HG03175 (cell line): Measurements from ENCODE around the gene ARSH.
"Not testable (repeated sequence)": the region's sequence is repeated elsewhere in the genome, so short reads cannot be mapped to it uniquely, and the experiment has no call there.

Source experiments
- ATAC-seq: cut with Tn5 transposase; IDR thresholded peaks from one replicate; pipeline ENCODE4 v1.9.1; 2021; ENCODE audit warnings: mild to moderate bottlenecking, moderate library complexity; ENCODE audit not compliant: unreplicated experiment

The ARSH gene

GRCh38 chrX:3006495-3006894 is at the start of gene ARSH:
TSS of gene ARSH (plus strand) at chrX:3006546. CDS start at chrX:3006613, 67 bp downstream.
- no peak for ATAC-seq

GRCh38 chrX:2958199-2958598 is 48.1 kb upstream of the ARSH start:
- ATAC-seq, result no peak

- ATAC-seq, result no peak
These were observed 45.4 kb upstream of the ARSH start for GRCh38 chrX:2960861-2961515.

GRCh38 chrX:2962381-2962780 is 44.0 kb upstream of the ARSH start:
- ATAC-seq, result no peak

DNA sequence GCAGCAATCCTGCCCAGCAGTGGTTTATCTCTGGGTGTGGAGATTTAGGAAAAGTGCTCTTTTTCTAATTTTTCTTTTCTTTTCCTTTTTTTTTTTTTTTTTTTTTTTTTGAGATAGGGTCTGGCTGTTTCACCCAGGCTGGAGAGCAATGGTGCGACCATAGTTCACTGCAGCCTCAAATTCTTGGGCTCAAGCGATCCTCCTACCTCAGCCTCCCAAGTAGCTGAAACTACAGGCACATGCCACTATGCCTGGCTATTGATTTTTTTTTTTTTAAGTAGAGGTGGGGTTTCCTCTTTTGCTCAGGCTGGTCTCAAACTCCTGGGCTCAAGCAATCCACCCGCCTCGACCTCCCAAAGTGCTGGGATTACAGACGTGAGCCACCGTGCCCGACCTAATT is 42.9 kb upstream of the ARSH start:
- ATAC-seq, result not testable (repeated sequence)

DNA sequence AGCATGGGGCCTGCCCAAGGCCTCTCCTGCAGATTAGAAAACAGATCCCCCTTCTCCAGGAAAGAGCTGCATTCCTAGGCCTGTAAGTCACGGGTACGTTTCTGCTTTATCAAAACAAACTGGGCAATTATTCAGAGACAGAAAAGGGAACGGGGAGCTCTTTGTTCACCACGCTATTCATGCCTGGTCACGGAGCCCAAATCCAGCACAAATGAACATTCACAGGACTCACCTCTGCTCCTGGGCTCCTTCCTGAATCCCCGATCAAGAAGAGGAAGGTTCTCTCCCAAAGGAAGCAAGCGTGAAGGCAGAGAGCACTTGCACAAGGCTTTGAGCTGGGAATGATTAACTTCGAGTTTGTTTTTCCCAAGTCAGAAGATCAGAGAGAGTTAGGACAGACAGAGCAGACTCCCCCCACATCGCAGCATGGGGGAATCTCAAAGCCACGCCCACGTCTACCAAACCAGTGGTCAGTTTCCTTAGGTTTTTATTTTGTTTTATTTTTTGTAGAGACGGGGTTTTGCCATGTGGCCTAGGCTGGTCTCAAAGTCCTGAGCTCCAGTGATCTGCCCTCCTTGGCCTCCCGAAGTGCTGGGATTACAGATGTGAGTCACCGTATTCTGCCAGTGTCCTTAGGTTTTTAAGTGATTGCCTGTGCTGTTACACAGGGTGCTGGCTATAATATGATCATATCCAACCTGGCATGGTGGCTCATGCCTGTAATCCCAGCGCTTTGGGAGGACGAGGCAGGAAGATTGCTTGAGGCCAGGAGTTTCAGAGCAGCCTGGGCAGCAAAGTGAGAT is 42.2 kb upstream of the ARSH start:
- ATAC-seq, result not testable (repeated sequence)

DNA sequence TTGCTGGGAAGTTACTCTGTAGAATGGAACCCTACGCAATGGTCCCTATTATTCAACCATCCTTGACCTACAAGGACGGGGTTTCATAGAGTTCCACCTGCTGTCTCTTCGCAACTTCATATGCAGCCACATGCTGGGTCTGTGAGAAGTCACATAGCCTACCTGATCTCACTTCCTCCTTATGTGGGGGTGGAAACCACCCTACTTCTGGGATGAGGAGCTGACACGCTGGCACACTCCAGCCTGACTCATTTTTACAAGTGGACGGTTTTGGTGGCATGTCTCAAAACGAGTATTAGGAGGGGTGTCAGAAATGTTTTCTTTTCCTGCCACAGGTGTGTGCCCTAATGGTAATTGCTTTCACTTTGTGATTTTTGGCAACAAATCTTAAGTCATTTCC is 40.4 kb upstream of the ARSH start:
- peak; percentile 60 for ATAC-seq

DNA sequence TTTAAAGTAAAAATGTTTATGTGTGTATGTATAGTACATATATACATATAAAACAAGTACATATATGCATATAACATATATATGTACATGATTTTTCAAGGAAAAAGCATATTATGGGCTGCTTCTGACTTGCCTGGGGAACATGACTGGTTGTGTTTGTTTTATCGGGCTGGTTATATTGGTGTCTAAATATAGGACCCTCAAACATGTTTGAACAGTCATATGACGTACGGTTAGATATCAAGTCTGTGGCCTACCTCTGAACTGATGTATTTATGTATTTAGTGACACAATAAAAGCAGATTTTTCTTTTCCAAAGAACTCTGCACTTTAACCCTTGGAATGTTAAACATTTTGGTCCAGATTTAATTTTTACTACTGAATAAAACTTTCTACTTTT is 39.3 kb upstream of the ARSH start:
- no peak for ATAC-seq

GRCh38 chrX:2967584-2967983 is 38.8 kb upstream of the ARSH start:
- no peak for ATAC-seq

GRCh38 chrX:2967998-2968909 is 38.1 kb upstream of the ARSH start:
- peak; percentile 78 for ATAC-seq

GRCh38 chrX:2969021-2969420 is 37.3 kb upstream of the ARSH start:
- no peak for ATAC-seq

DNA sequence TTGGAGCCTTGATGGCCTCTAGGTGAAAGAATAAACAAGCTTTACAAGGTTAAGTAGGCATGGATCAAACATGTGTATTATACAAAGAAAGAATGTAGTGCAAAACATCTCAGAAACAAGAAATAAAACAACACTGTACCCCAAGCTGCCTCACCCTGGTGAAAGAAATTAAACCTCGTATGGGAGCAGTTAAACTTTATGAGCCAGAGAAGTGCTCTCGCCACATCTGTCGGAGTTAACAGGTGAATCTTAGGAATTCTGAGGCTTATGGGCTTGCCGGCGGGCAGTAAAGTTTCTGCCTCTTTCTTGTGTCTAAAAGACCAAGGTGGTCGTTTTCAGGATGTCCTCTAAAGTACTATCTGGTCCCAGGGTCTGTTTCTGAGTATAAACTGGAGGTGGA is 34.0 kb upstream of the ARSH start:
- ATAC-seq, result no peak

DNA sequence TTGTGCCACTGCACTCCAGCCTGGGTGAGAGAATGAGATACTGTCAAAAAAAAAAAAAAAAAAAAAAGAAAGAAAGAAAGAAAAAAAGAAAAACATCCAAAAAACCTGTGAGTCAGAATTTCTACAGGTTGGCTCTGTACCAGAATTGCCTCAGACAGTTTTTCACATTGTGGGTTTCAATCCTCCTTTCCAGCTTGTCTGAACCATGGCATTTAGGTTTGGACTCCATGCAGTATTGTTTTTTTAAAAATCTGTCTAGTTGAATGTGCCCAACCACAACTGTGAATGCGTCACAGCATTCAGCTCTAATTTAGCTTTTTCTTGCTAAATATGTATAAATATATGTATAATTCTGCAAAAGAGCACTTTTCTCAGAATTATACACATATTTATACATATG is 31.4 kb upstream of the ARSH start:
- no peak for ATAC-seq

DNA sequence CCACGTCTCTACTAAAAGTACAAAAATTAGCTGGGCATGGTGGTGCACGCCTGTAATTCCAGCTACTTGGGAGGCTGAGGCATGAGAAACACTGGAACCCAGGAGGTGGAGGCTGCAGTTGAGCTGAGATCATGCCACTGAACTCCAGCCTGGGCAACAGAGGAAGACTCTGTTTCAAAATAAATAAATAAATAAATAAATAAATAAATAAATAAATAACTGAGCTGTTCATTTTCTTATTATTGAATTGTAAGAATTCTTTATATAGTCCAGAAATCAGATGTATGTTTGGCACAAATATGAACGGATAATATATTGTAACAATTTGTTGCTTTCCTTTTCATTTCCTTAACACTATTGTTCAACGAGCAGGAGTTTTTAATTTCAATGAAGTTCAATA is 27.7 kb upstream of the ARSH start:
- ATAC-seq, result not testable (repeated sequence)

DNA sequence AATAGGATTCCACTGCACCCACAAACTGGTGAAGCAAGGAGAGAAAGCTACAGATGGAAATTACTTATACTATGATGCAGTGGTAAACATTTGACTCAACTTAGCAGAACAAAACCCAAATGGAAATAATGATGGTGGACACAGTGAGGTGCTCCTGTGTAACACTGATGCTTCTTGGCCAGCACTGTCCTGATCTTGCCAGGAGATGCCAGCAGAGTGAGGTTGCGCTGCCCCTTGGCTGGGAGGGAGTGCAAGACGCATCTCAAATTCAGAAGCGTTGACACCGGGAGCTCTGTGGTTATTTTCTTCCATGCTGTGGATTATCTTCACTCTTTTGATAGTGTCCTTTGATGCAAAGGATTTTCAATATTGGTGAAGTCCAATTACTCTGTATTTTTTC is 22.0 kb upstream of the ARSH start:
- ATAC-seq, result no peak

DNA sequence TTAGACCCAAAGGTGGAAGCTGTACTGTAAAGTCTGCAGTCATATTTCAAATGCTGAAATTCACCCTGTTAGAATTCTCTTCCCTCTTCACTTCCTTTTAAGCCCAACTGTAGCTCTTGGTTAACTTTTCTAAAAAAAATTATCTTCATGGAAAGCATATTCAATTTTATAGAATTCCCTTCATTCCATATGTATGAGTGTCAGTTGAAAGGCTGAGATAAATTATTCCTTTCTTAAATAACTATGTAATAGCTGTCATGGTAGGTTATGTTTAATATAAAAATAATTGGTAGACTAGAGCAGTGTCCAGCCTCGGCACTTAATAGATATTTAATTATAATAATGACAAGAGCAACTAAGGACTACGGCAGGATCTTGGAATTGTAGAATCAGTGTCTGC is 16.8 kb upstream of the ARSH start:
- no peak for ATAC-seq

GRCh38 chrX:3010532-3010931 is 4.2 kb downstream of the ARSH start:
- no peak for ATAC-seq

DNA sequence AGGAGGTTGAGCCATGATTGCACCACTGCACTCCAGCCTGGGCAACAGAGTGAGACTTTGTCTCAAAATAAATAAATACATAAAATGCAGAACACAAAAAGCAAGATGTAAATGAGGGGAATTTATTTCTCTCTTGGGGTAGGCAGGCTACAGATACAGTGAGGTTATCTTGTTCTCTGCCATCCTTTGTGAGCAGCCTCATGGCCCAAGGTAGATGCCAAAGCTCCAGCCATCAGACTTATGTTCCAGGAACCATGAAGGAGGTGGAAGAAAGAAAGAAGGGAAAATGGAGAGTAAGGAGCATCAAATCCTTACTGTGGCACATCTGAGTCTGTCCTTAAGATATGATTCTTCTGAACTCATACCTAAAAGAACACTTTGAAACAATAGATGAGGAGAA is 11.1 kb downstream of the ARSH start:
- ATAC-seq, result no peak

- ATAC-seq, result no peak
These were observed 17.8 kb downstream of the ARSH start for GRCh38 chrX:3024176-3024575.

- no peak for ATAC-seq
These were observed 19.9 kb downstream of the ARSH start for GRCh38 chrX:3026074-3026815.

DNA sequence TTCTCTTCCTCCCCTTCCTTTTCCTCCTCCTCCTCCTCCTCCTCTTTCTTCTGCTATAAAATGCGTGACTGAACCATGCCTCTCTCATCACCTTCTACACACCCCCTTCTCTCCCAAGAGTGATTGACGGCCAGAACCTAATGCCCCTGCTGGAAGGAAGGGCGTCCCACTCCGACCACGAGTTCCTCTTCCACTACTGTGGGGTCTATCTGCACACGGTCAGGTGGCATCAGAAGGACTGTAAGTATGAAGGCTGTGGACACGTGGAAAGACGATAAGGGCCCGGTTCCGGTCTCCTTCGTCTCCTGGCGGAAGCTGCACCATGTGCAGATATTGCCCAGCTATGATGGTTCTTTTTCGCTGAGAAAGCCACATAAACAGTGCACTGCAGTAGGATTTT is 22.8 kb downstream of the ARSH start:
- ATAC-seq, result no peak
